SU-DHL-6 (cell line): Measurements from ENCODE around the gene SPIN2B.
"Not testable (repeated sequence)": the region's sequence is repeated elsewhere in the genome, so short reads cannot be mapped to it uniquely, and the experiment has no call there.

ENCODE experiments used
- H2AFZ ChIP-seq: fragments of 200-600 bp; sonication (generic); 2 replicates; pipeline ENCODE4 v1.6.1; 2014; ENCODE audit warnings: low read depth, mild to moderate bottlenecking, moderate library complexity, mixed read lengths, antibody characterized with exemption, low read length; ENCODE audit not compliant: severe bottlenecking
- H3F3A ChIP-seq: fragments of 200-600 bp; shearing (Covaris generic); 2 replicates; pipeline ENCODE4 v1.6.0; 2016; ENCODE audit warnings: antibody characterized with exemption, mild to moderate bottlenecking; ENCODE audit not compliant: insufficient read depth
- H3K27ac ChIP-seq: fragments of 200-600 bp; sonication (generic); 2 replicates; pipeline ENCODE4 v1.5.1; 2016; ENCODE audit warnings: low read depth, mild to moderate bottlenecking, low read length, moderate library complexity, mixed read lengths
- H3K27me3 ChIP-seq: fragments of 200-600 bp; sonication (generic), shearing (Covaris generic); 2 replicates; pipeline ENCODE4 v1.6.0; 2014; ENCODE audit warnings: mild to moderate bottlenecking, low read length
- H3K36me3 ChIP-seq: fragments of 200-600 bp; sonication (generic); 2 replicates; pipeline ENCODE4 v1.6.1; 2014; ENCODE audit warnings: mild to moderate bottlenecking, low read length, mixed read lengths
- H3K4me2 ChIP-seq: fragments of 300-600, 200-600 bp; shearing (Covaris generic), sonication (generic); 2 replicates; pipeline ENCODE4 v1.6.0; 2014; ENCODE audit warnings: low read length, low read depth, mild to moderate bottlenecking; ENCODE audit not compliant: poor library complexity, severe bottlenecking
- H3K4me3 ChIP-seq: fragments of 200-600 bp; sonication (generic); 2 replicates; pipeline ENCODE4 v1.5.1; 2014; ENCODE audit warnings: antibody characterized with exemption, low read length, mild to moderate bottlenecking, mixed read lengths; ENCODE audit not compliant: insufficient read depth, poor library complexity, severe bottlenecking
- H3K79me2 ChIP-seq: fragments of 200-600 bp; sonication (generic); 2 replicates; pipeline ENCODE4 v1.6.1; 2014; ENCODE audit warnings: mild to moderate bottlenecking, low read length, moderate library complexity; ENCODE audit not compliant: insufficient read depth
- H3K9ac ChIP-seq: fragments of 200-600 bp; sonication (generic); 2 replicates; pipeline ENCODE4 v1.7.0; 2014; ENCODE audit warnings: mild to moderate bottlenecking, low read length
- H3K9me2 ChIP-seq: fragments of 200-600 bp; sonication (generic); replicated peaks from 2 replicates; pipeline ENCODE4 v1.6.1; 2014; ENCODE audit warnings: low read length; ENCODE audit not compliant: insufficient read depth
- H3K9me3 ChIP-seq: fragments of 200-600 bp; sonication (generic); 2 replicates; pipeline ENCODE4 v1.6.1; 2014; ENCODE audit warnings: low read length, mixed read lengths; ENCODE audit not compliant: insufficient read depth
- H4K20me1 ChIP-seq: fragments of 200-600 bp; sonication (generic); 2 replicates; pipeline ENCODE4 v1.6.1; 2014; ENCODE audit warnings: low read depth, mild to moderate bottlenecking, antibody characterized with exemption, low read length, moderate library complexity, mixed read lengths
- CTCF ChIP-seq: fragments of 200-600 bp; sonication (generic); IDR thresholded peaks from one replicate; pipeline ENCODE4 v1.5.1; 2017; ENCODE audit warnings: antibody characterized with exemption, mild to moderate bottlenecking, low read length, moderate library complexity; ENCODE audit not compliant: insufficient read depth, poor library complexity, severe bottlenecking
- EZH2phosphoT487 ChIP-seq: fragments of 200-600 bp; sonication (generic), shearing (Covaris generic); conservative IDR thresholded peaks from 2 replicates; pipeline ENCODE4 v1.6.1; 2018; ENCODE audit warnings: mild to moderate bottlenecking, antibody characterized with exemption, low read length, moderate library complexity, mixed read lengths

The SPIN2B gene

DNA sequence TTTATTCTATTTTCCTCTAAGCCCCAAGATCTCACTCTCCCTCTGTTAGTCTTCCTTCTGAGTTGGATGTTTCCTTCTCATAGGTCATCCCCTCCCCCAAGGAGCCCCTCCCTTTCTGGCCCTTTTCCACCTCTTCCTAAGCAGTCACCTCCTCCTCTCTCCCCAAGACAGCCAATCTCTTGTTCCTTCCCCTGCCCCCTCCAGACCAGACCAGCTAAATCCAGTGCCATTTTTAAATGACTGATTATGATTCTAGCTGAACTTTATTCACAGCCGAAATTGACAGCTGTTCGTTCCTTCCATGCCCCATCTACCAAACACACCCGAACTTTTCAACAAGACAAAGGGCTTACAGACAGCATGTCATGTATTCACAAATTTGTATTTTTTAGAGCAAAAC is 13.9 kb upstream of the SPIN2B start:
- Histone ChIP-seq H3K9me3 (no peaks in the 10 kb centered on the region), H3K79me2 (no peaks in the 10 kb centered on the region), H3K9me2 (no peaks in the 10 kb centered on the region), H3K36me3 (no peaks in the 10 kb centered on the region), H3K9ac (no peak overlapping the region), H3K4me2 (no peak overlapping the region), H3F3A (no peaks in the 10 kb centered on the region), H3K4me3 (no peak overlapping the region), H3K27ac (no peak overlapping the region), H2AFZ (no peak overlapping the region), H3K27me3 (no peaks in the 10 kb centered on the region), H4K20me1 (no peaks in the 10 kb centered on the region)
- TF ChIP-seq EZH2phosphoT487 = no peak
- TF ChIP-seq CTCF = no peak

GRCh38 chrX:57134702-57135101 is 13.4 kb upstream of the SPIN2B start:
- Histone ChIP-seq H3K79me2 (no peaks in the 10 kb centered on the region), H3K27ac (no peak overlapping the region), H3K4me3 (no peak overlapping the region), H4K20me1 (no peaks in the 10 kb centered on the region), H3K9me2 (no peaks in the 10 kb centered on the region), H3K36me3 (no peaks in the 10 kb centered on the region), H3F3A (no peaks in the 10 kb centered on the region), H3K9ac (no peak overlapping the region), H3K4me2 (no peak overlapping the region), H2AFZ (no peak overlapping the region), H3K9me3 (no peaks in the 10 kb centered on the region), H3K27me3 (no peaks in the 10 kb centered on the region)
- TF ChIP-seq EZH2phosphoT487 (no peak), CTCF (no peak)

DNA sequence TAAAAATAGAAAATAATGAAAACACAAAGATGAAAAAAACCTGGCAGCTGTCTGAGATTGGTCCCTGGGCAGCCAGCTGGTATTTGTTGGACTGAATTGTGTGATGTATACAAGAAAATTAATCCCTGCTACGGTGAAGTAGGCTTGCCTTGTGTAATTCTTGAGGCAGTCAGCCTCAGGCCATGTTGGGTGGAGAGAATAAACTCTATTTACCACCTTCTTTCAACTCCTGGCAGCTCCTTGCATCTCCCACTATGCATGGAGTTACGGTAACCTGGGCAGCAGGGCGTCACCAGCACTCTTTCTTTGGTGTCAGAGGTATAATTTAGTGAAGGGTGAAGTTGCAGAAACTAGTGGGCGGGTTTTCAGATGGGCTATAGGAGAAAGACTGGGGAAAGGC is 12.4 kb upstream of the SPIN2B start:
- no peak overlapping the region for H3K4me2 ChIP-seq
- H3K9me3 ChIP-seq = no peaks in the 10 kb centered on the region
- H3K9ac ChIP-seq = no peak overlapping the region
- no peaks in the 10 kb centered on the region for H3K9me2 ChIP-seq
- no peak overlapping the region for H3K4me3 ChIP-seq
- no peaks in the 10 kb centered on the region for H3F3A ChIP-seq
- no peak overlapping the region for H3K27ac ChIP-seq
- no peaks in the 10 kb centered on the region for H3K79me2 ChIP-seq
- no peaks in the 10 kb centered on the region for H3K36me3 ChIP-seq
- H3K27me3 ChIP-seq = no peaks in the 10 kb centered on the region
- no peak for TF ChIP-seq CTCF
- no peak for TF ChIP-seq EZH2phosphoT487
- H4K20me1 ChIP-seq = no peaks in the 10 kb centered on the region
- no peak overlapping the region for H2AFZ ChIP-seq

DNA sequence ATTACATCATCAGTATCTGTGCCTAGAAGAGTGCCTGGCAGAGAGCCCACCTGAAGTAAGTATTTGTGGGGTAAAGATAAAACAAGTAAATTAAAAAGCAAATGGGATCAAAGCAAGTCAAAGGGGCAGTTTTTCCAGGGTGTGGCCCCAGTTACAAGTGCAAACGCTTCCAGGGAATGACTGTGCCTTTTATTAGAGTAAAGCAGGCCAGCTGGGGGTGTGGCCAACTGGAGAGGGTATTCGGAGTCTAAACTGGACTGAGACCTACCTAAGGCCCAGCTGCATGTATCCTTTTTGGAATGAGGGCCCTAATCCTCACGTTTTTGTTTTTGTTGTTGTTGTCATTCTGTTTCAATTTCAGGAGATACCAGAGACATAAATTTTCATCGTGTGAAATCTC is 11.9 kb upstream of the SPIN2B start:
- not testable (repeated sequence) for H3K4me3 ChIP-seq, H3K9ac ChIP-seq, H4K20me1 ChIP-seq, H3K27me3 ChIP-seq, H3F3A ChIP-seq, H2AFZ ChIP-seq, H3K9me2 ChIP-seq, H3K27ac ChIP-seq, H3K4me2 ChIP-seq, H3K79me2 ChIP-seq, H3K9me3 ChIP-seq, H3K36me3 ChIP-seq
